ENCODE measurements around the gene BICC1.

GRCh38 chr10:58795560-58795959 is 282.9 kb downstream of the BICC1 start:
- TF ChIP-seq SIN3A (IDR thresholded peaks at IDR 0.05; ENCODE audit: borderline replicate concordance, insufficient read depth, low read length) (no peak), REST (IDR thresholded peaks at IDR 0.05; ENCODE audit: insufficient read depth in 1 of 2, low read depth in 2 of 2, low read length in 2 of 2) (no peak), POLR2AphosphoS5 (IDR thresholded peaks at IDR 0.05; ENCODE audit: low read depth, low read length) (no peak)
